K562 (cell line): ENCODE results near the gene PTGIR. TPM values are rescaled to one million over a fixed set of nuclear protein-coding genes. Genes with fewer than 3 reads are reported as not detected.

Experiments
- FIP1L1 ChIP-seq: fragments of 200-400 bp; formaldehyde crosslinking; IDR thresholded peaks from 2 replicates; pipeline ENCODE4 v1.6.1; 2018; ENCODE audit warnings: mild to moderate bottlenecking, low read depth, low read length; ENCODE audit not compliant: poor library complexity, severe bottlenecking
- HMGN3 ChIP-seq: IDR thresholded peaks from 2 replicates; pipeline ENCODE4 v1.6.1; 2011; ENCODE audit warnings: borderline replicate concordance, low read depth, mild to moderate bottlenecking, mixed read lengths, low read length; ENCODE audit not compliant: insufficient read length; ENCODE audit errors: extremely low read depth
- PHF21A ChIP-seq: fragments of 450-650 bp; IDR thresholded peaks from 2 replicates; pipeline ENCODE4 v1.6.1; 2017; ENCODE audit warnings: low read depth, borderline replicate concordance
- RBM22 ChIP-seq: fragments of 200-400 bp; formaldehyde crosslinking; IDR thresholded peaks from 2 replicates; pipeline ENCODE4 v1.6.1; 2018; ENCODE audit warnings: low read length, low read depth; ENCODE audit not compliant: poor library complexity, severe bottlenecking
- ZBTB8A ChIP-seq: fragments of 450-650 bp; IDR thresholded peaks from 2 replicates; pipeline ENCODE4 v1.6.1; 2018; ENCODE audit warnings: mild to moderate bottlenecking, moderate library complexity; ENCODE audit not compliant: partially characterized antibody
- ZNF124 ChIP-seq: sonication (generic); formaldehyde crosslinking; IDR thresholded peaks from 2 replicates; pipeline ENCODE4 v1.8.1; 2022; ENCODE audit warnings: missing genetic modification reagents
- ZNF274 ChIP-seq: IDR thresholded peaks from 2 replicates; pipeline ENCODE4 v1.6.1; 2011; ENCODE audit warnings: low read depth, mild to moderate bottlenecking, low read length, moderate library complexity, borderline replicate concordance
- polyA plus RNA-seq, 8 experiments: library from polyadenylated mRNA; depleted of rRNA in 4 of 8; stranded (reverse) in 5 of 8; unstranded in 3 of 8; fragments of >200 nt; fragmentation: Nextera tagmentation in 2 of 8; fragmentation: Illumina TruSeq in 1 of 8; extraction: Ambion mirVana in 2 of 8; extraction: Trizol in 1 of 8; gene quantifications; 2 replicates each; pipeline versions ENCODE4 v1.2.1 to v1.2.3, GENCODE V29; 2011 to 2014; ENCODE audit warnings: inconsistent platforms in 1 of 8, missing spikeins in 1 of 8
- total RNA-seq, 7 experiments: library from RNA; depleted of rRNA in 6 of 7; stranded (reverse); fragments of >200 nt in 6 of 7; fragmentation: Illumina TruSeq in 2 of 7; extraction: Trizol in 2 of 7; gene quantifications; 2 replicates each; pipeline versions ENCODE4 v1.2.1 to v1.2.3, GENCODE V29; 2011 to 2021; ENCODE audit warnings: low replicate concordance in 1 of 7
- TF ChIP-seq, protein P1 (sequence below): fragments of 450-650 bp; IDR thresholded peaks from 2 replicates; pipeline ENCODE4 v1.6.1; 2016; ENCODE audit warnings: low read depth
- TF ChIP-seq, protein P2 (sequence below): fragments of 250-450 bp; sonication (Bioruptor Pico); IDR thresholded peaks from 2 replicates; pipeline ENCODE4 v1.4.0; 2020

Gene PTGIR
- total and polyA plus RNA-seq, 9 of the 15 experiments (the other 6 are each of a cell fraction or from before 2014, with no cell fraction given), result 0.11 to 3.4 (median 1.1) TPM; not detected in 1

DNA sequence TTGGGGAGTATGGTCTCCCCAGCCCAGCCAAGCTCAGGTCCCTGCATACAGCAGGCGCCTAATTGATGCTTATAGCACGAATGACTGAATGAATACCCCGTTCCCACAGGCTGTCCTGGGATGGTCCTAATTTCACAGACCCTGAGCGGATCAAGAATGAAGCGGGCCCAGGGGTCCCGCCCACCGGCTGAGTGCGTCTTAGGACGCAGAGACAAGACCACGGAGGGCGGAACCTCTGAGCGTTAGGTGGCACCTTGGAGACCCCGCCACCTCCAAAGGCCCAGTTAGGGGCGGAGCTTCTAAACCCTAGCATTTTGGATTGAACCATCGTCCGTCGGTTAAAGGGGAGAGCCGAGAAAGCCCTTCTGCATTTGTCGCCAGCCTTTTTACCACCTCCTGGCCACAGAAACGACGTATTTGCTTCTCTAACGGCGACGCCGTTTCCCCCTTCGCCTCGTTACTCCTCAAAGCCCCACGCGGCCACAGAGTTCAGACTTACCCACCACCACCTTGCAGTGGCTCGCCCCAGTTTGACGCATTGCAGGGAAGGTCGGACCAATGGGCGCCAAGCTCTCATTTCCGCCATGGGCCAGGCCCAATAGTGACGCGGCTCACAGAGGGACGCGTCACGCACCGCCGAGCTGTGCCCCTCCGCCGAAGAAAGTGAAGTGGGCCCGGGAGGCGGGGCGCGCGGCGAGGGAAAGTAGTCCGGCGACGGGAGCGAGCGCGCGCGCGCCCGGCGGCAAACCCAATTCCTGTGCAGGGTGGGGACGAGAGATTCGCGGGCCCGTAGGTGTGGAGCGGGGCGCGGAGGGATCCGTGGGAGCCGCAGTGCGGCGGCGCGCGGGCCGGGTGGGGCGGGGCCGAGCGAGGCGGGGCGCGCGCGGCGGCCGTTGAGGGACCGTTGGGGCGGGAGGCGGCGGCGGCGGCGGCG lies 24.2 kb downstream of the PTGIR start (continued):
- TF ChIP-seq, protein P1, sequence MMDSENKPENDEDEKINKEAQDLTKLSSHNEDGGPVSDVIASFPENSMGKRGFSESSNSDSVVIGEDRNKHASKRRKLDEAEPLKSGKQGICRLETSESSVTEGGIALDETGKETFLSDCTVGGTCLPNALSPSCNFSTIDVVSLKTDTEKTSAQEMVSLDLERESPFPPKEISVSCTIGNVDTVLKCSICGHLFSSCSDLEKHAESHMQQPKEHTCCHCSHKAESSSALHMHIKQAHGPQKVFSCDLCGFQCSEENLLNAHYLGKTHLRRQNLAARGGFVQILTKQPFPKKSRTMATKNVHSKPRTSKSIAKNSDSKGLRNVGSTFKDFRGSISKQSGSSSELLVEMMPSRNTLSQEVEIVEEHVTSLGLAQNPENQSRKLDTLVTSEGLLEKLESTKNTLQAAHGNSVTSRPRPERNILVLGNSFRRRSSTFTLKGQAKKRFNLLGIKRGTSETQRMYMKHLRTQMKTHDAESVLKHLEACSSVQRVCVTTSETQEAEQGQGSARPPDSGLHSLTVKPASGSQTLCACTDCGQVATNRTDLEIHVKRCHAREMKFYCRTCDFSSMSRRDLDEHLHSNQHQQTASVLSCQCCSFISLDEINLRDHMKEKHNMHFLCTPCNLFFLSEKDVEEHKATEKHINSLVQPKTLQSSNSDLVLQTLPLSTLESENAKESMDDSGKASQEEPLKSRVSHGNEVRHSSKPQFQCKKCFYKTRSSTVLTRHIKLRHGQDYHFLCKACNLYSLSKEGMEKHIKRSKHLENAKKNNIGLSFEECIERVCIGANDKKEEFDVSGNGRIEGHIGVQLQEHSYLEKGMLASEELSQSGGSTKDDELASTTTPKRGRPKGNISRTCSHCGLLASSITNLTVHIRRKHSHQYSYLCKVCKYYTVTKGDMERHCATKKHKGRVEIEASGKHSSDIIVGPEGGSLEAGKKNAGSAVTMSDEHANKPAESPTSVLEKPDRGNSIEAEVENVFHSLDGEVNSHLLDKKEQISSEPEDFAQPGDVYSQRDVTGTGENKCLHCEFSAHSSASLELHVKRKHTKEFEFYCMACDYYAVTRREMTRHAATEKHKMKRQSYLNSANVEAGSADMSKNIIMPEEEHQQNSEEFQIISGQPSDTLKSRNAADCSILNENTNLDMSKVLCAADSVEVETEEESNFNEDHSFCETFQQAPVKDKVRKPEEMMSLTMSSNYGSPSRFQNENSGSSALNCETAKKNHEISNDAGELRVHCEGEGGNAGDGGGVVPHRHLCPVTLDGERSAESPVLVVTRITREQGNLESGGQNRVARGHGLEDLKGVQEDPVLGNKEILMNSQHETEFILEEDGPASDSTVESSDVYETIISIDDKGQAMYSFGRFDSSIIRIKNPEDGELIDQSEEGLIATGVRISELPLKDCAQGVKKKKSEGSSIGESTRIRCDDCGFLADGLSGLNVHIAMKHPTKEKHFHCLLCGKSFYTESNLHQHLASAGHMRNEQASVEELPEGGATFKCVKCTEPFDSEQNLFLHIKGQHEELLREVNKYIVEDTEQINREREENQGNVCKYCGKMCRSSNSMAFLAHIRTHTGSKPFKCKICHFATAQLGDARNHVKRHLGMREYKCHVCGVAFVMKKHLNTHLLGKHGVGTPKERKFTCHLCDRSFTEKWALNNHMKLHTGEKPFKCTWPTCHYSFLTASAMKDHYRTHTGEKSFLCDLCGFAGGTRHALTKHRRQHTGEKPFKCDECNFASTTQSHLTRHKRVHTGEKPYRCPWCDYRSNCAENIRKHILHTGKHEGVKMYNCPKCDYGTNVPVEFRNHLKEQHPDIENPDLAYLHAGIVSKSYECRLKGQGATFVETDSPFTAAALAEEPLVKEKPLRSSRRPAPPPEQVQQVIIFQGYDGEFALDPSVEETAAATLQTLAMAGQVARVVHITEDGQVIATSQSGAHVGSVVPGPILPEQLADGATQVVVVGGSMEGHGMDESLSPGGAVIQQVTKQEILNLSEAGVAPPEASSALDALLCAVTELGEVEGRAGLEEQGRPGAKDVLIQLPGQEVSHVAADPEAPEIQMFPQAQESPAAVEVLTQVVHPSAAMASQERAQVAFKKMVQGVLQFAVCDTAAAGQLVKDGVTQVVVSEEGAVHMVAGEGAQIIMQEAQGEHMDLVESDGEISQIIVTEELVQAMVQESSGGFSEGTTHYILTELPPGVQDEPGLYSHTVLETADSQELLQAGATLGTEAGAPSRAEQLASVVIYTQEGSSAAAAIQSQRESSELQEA, result no peak
- no peak for TF ChIP-seq ZBTB8A
- TF ChIP-seq, protein P2, sequence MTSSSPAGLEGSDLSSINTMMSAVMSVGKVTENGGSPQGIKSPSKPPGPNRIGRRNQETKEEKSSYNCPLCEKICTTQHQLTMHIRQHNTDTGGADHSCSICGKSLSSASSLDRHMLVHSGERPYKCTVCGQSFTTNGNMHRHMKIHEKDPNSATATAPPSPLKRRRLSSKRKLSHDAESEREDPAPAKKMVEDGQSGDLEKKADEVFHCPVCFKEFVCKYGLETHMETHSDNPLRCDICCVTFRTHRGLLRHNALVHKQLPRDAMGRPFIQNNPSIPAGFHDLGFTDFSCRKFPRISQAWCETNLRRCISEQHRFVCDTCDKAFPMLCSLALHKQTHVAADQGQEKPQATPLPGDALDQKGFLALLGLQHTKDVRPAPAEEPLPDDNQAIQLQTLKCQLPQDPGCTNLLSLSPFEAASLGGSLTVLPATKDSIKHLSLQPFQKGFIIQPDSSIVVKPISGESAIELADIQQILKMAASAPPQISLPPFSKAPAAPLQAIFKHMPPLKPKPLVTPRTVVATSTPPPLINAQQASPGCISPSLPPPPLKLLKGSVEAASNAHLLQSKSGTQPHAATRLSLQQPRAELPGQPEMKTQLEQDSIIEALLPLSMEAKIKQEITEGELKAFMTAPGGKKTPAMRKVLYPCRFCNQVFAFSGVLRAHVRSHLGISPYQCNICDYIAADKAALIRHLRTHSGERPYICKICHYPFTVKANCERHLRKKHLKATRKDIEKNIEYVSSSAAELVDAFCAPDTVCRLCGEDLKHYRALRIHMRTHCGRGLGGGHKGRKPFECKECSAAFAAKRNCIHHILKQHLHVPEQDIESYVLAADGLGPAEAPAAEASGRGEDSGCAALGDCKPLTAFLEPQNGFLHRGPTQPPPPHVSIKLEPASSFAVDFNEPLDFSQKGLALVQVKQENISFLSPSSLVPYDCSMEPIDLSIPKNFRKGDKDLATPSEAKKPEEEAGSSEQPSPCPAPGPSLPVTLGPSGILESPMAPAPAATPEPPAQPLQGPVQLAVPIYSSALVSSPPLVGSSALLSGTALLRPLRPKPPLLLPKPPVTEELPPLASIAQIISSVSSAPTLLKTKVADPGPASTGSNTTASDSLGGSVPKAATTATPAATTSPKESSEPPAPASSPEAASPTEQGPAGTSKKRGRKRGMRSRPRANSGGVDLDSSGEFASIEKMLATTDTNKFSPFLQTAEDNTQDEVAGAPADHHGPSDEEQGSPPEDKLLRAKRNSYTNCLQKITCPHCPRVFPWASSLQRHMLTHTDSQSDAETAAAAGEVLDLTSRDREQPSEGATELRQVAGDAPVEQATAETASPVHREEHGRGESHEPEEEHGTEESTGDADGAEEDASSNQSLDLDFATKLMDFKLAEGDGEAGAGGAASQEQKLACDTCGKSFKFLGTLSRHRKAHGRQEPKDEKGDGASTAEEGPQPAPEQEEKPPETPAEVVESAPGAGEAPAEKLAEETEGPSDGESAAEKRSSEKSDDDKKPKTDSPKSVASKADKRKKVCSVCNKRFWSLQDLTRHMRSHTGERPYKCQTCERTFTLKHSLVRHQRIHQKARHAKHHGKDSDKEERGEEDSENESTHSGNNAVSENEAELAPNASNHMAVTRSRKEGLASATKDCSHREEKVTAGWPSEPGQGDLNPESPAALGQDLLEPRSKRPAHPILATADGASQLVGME (CRISPR knock-in tag), result no peak
- TF ChIP-seq ZNF124, result no peak
- TF ChIP-seq FIP1L1, result peak; percentile 92
- peak; percentile 92 for TF ChIP-seq PHF21A
- peak; percentile 90 for TF ChIP-seq HMGN3
- TF ChIP-seq RBM22, result peak; percentile 84
- no peak for TF ChIP-seq ZNF274
